ENCODE data around the gene COX6B1. TPM values are rescaled to one million over a fixed set of nuclear protein-coding genes. Genes with fewer than 3 reads are reported as not detected.
A peak's percentile ranks its signal among the peaks of the same experiment; 100 is the strongest.

Gene COX6B1
- total RNA-seq, 1 experiment from 2014 or later = 496 TPM

- no peak for TF ChIP-seq EZH2phosphoT487 (IDR thresholded peaks at IDR 0.05; ENCODE audit: borderline replicate concordance)
- no peak for TF ChIP-seq TCF7L2 (IDR thresholded peaks at IDR 0.05; ENCODE audit: borderline replicate concordance, extremely low read depth, insufficient read depth, insufficient read length)
- no peak for TF ChIP-seq JUND (IDR thresholded peaks at IDR 0.05)
- Histone ChIP-seq H3K9me3 (ENCODE audit: control insufficient read depth in 1 of 2, insufficient read depth in 1 of 2, low read depth in 1 of 2, low read length in 2 of 2) (no peaks in the 10 kb centered on the region), H2AFZ (ENCODE audit: low read depth, low read length, poor library complexity, severe bottlenecking) (no peak overlapping the region), H3K9me2 (ENCODE audit: insufficient read depth) (no peaks in the 10 kb centered on the region), H3K9ac (ENCODE audit: low read length) (no peak overlapping the region), H3K36me3 (ENCODE audit: control insufficient read depth in 1 of 2, insufficient read depth in 2 of 2, low read length in 2 of 2) (no peaks in the 10 kb centered on the region; a peak in 2 of 4 replicates), H3K27ac (ENCODE audit: low read depth, low read length) (no peak overlapping the region), H3K4me3 (replicated peaks in 1 of 2; ENCODE audit: low read depth in 1 of 2, low read length in 2 of 2) (no peak overlapping the region), H3K4me1 (ENCODE audit: control insufficient read depth in 1 of 2, insufficient read depth in 2 of 2, low read length in 2 of 2) (peaks cover 2% of the 10 kb centered on the region in 2 experiments; a peak in 2 of 4 replicates), H3K4me2 (ENCODE audit: low read length) (no peak overlapping the region), H3K79me2 (ENCODE audit: insufficient read depth, low read length) (no peaks in the 10 kb centered on the region), H3K27me3 (ENCODE audit: insufficient read depth, low read length) (no peaks in the 10 kb centered on the region), H4K20me1 (ENCODE audit: insufficient read depth) (no peaks in the 10 kb centered on the region)
- intact Hi-C loops (cut with micrococcal nuclease) = no loop called here
- no peak for ATAC-seq
- BruUV-seq (replicated peaks) = no TSS peak
- DNase-seq (ENCODE audit: low read depth, low spot score) = no peak
- ChIA-PET CTCF (no interaction called here), RAD21 (ENCODE audit: low non-redundant PET in 1 of 2, low total read pairs in 2 of 2, uncharacterized antibody in 2 of 2, unreplicated experiment in 2 of 2) (no interaction called here), POLR2A (no interaction called here)
Observed at GRCh38 chr19:35622750-35623149, 25.4 kb upstream of the COX6B1 start.

DNA sequence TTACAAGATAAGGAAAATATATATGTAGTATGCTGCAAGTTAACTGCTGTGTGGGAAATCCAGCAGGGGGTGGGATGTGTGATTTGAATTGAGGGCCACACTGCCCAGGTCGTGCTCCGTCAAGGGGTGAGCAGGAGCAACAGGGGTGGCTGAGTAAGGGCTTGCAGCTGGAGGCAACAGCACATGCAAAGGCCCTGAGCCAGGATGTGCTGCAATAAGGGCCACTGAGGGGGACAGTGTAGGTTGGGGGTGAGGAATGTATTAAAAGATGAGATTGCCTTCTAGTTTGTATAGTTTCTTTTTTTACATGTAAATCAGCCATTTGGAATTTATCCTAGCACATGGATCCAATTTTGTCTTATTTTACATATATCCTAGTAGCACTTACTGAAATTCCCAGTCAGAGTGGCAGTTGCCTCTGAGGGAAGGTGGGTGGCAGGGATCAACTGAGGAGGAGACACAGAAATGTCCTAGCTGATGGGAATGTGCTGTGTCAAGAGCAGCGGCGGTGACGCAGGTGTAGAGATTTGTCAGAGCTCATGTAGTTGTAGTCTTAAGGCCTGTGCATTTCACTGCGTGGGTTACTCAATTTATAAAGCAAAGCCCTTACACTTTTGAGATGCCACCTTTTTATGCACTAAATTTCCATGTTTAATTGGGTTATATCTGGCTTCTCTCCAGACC lies 24.7 kb upstream of the COX6B1 start:
- no peak for ATAC-seq
- H4K20me1 ChIP-seq (ENCODE audit: insufficient read depth) = no peaks in the 10 kb centered on the region
- H3K27ac ChIP-seq (ENCODE audit: low read depth, low read length) = no peak overlapping the region
- TF ChIP-seq ZFX (IDR thresholded peaks at IDR 0.05) (no peak), EGR1 (IDR thresholded peaks at IDR 0.05; ENCODE audit: low read depth) (no peak), ATF3 (IDR thresholded peaks at IDR 0.05) (no peak), CBX3 (IDR thresholded peaks at IDR 0.05; ENCODE audit: low read depth) (no peak), TCF7L2 (IDR thresholded peaks at IDR 0.05; ENCODE audit: borderline replicate concordance, extremely low read depth, insufficient read depth, insufficient read length) (no peak), SIN3A (IDR thresholded peaks at IDR 0.05; ENCODE audit: low read depth) (no peak), JUND (IDR thresholded peaks at IDR 0.05) (no peak), EZH2 (IDR thresholded peaks at IDR 0.05) (no peak)
- TF ChIP-seq, protein P1, sequence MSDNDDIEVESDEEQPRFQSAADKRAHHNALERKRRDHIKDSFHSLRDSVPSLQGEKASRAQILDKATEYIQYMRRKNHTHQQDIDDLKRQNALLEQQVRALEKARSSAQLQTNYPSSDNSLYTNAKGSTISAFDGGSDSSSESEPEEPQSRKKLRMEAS (IDR thresholded peaks at IDR 0.05) = no peak
- H3K27me3 ChIP-seq (ENCODE audit: insufficient read depth, low read length) = no peaks in the 10 kb centered on the region
- no peaks in the 10 kb centered on the region for H3K79me2 ChIP-seq (ENCODE audit: insufficient read depth, low read length)
- no peaks in the 10 kb centered on the region for H3K9me3 ChIP-seq (ENCODE audit: control insufficient read depth in 1 of 2, insufficient read depth in 1 of 2, low read depth in 1 of 2, low read length in 2 of 2)
- TSS peak; percentile 46 for BruUV-seq (replicated peaks)
- ChIA-PET RAD21 (ENCODE audit: low non-redundant PET in 1 of 2, low total read pairs in 2 of 2, uncharacterized antibody in 2 of 2, unreplicated experiment in 2 of 2) (no interaction called here), CTCF (no interaction called here), POLR2A (no interaction called here)
- H3K9me2 ChIP-seq (ENCODE audit: insufficient read depth) = no peaks in the 10 kb centered on the region
- H3K4me3 ChIP-seq (replicated peaks in 1 of 2; ENCODE audit: low read depth in 1 of 2, low read length in 2 of 2) = no peak overlapping the region
- DNase-seq (ENCODE audit: low read depth, low spot score) = no peak
- H3K9ac ChIP-seq (ENCODE audit: low read length) = no peak overlapping the region
- intact Hi-C loops (cut with micrococcal nuclease) = no loop called here
- H3K36me3 ChIP-seq (ENCODE audit: control insufficient read depth in 1 of 2, insufficient read depth in 2 of 2, low read length in 2 of 2) = no peaks in the 10 kb centered on the region; a peak in 2 of 4 replicates
- H3K4me2 ChIP-seq (ENCODE audit: low read length) = no peak overlapping the region
- H3K4me1 ChIP-seq (ENCODE audit: control insufficient read depth in 1 of 2, insufficient read depth in 2 of 2, low read length in 2 of 2) = peaks cover 3 to 7% of the 10 kb centered on the region in 2 experiments; a peak in 2 of 4 replicates
- no peak overlapping the region for H2AFZ ChIP-seq (ENCODE audit: low read depth, low read length, poor library complexity, severe bottlenecking)

All from HCT116 (cell line).